Psoas muscle (tissue), 8 donors: ENCODE measurements around the gene KCNJ9. TPM values are rescaled to one million over a fixed set of nuclear protein-coding genes. Genes with fewer than 3 reads are reported as not detected.

ENCODE experiments used
- ATAC-seq, 4 donors: fragments of 200-7000 bp; cut with Tn5 transposase; one replicate each; pipeline ENCODE4 v1.9.1; 2020; ENCODE audit warnings: moderate library complexity in 3 of 4, mild to moderate bottlenecking in 2 of 4
- DNase-seq, 2 donors: peaks; one replicate each; pipeline ENCODE4 v3.0.0-alpha.2; 2020
- H3K27ac ChIP-seq: fragments of 200-600 bp; one replicate; pipeline ENCODE4 v1.8.0; 2022
- H3K27me3 ChIP-seq, 3 donors: fragments of 200-600 bp in 1 of 3; one replicate each; pipeline versions ENCODE4 v1.6.1 to v1.8.0; 2013 to 2022; ENCODE audit warnings: low read length in 2 of 3, mild to moderate bottlenecking in 2 of 3, moderate library complexity in 1 of 3; ENCODE audit not compliant: insufficient read depth in 3 of 3
- H3K36me3 ChIP-seq, 2 donors: fragments of 200-600 bp in 1 of 2; one replicate each; pipeline versions ENCODE4 v1.6.1 to v1.8.0; 2013 to 2022; ENCODE audit warnings: low read depth in 1 of 2, mild to moderate bottlenecking in 1 of 2, moderate library complexity in 1 of 2; ENCODE audit not compliant: insufficient read depth in 1 of 2
- H3K4me1 ChIP-seq: fragments of 200-600 bp; one replicate; pipeline ENCODE4 v1.8.0; 2022
- H3K4me3 ChIP-seq: fragments of 200-600 bp; one replicate; pipeline ENCODE4 v1.8.0; 2022; ENCODE audit warnings: mild to moderate bottlenecking
- H3K9me3 ChIP-seq: fragments of 200-600 bp; one replicate; pipeline ENCODE4 v1.8.0; 2022
- CTCF ChIP-seq: fragments of 200-600 bp; IDR thresholded peaks from one replicate; pipeline ENCODE4 v1.8.0; 2022; ENCODE audit warnings: antibody characterized with exemption
- WGBS, 3 donors: extraction: QIAGEN DNeasy Blood & Tissue Kit; methylation state at CpG; one replicate each; pipeline versions ENCODE4 v1.1.6 to v1.1.7; 2013; 5-methylcytosine and 5-hydroxymethylcytosine counted together
- intact Hi-C, 2 donors: fragments of 100-400 bp; cut with DNase I; formaldehyde crosslinking; loops; one replicate each; pipeline versions ENCODE4 v1.11.0 to v1.14.2; 2022
- polyA plus RNA-seq, 3 donors: library from polyadenylated mRNA; stranded (reverse); fragments of 200-250 nt; gene quantifications; one replicate each; pipeline ENCODE4 v1.2.3, GENCODE V29; 2013
- total RNA-seq, 4 donors: library from RNA; stranded (reverse); fragmentation: NEBNext Ultra II Directional in 2 of 4; extraction: Animal tissue kit (Norgen Biotek cat#: 25700) in 2 of 4; gene quantifications; one replicate each; pipeline versions ENCODE4 v1.2.1 to v1.2.4, GENCODE V29; 2021 to 2023
- donor health status: healthy with polysubstance abuse.
- donor health status: DM: no; HTN: no; CAD: no; lungs with moderate emphysema.
- donor health status: Bipolar disorder and iron deficiency.
- donor health status: healthy.
- donor health status: DM: yes; HTN: yes; CAD: no.
- donor health status: DM: no; HTN: no; CAD: no.
- donor health status: DM: no; HTN: no; CAD: no.
- donor health status: DM: yes; HTN: yes; CAD: no.

Gene KCNJ9
- total and polyA plus RNA-seq, 7 donors: 0.01 to 0.04 TPM; not detected in 5

- Histone ChIP-seq H3K9me3 (no peaks in the 10 kb centered on the region), H3K4me1 (no peaks in the 10 kb centered on the region), H3K36me3 (no peaks in the 10 kb centered on the region), H3K4me3 (no peak overlapping the region), H3K27ac (no peak overlapping the region), H3K27me3 (peaks cover 0 to 21% (median 0%) of the 10 kb centered on the region in 3 donors)
- no peak for DNase-seq
- no peak for TF ChIP-seq CTCF
- ATAC-seq: no peak
- intact Hi-C loops: no loop called here
- 75 to 83% (median 77%) methylated on average over 4 of the region's 4 CpGs for WGBS, 3 donors
Measured at GRCh38 chr1:160079448-160079847, 1.9 kb upstream of the KCNJ9 start.

- ATAC-seq: no peak
- H3K36me3 ChIP-seq: no peaks in the 10 kb centered on the region
- H3K27me3 ChIP-seq: peaks cover 0 to 21% (median 0%) of the 10 kb centered on the region in 3 donors
- H3K4me1 ChIP-seq: no peaks in the 10 kb centered on the region
- TF ChIP-seq CTCF: no peak
- DNase-seq: no peak
- H3K27ac ChIP-seq: no peak overlapping the region
- no peaks in the 10 kb centered on the region for H3K9me3 ChIP-seq
- WGBS, 3 donors: 72 to 78% (median 77%) methylated on average over 6 of the region's 6 CpGs
- H3K4me3 ChIP-seq: no peak overlapping the region
- intact Hi-C loops: loop anchor here (5.0 to 10.0 kb wide), 2 partner anchors 33 to 294 kb away; no protein-coding TSS in a partner anchor
Measured at GRCh38 chr1:160080381-160081100, 797 bp upstream of the KCNJ9 start.

- ATAC-seq (no peak), DNase-seq (no peak)
- intact Hi-C loops: loop anchor here (5.0 to 10.0 kb wide), 2 partner anchors 35 to 292 kb away; no protein-coding TSS in a partner anchor
- Histone ChIP-seq H3K4me3 (no peak overlapping the region), H3K27me3 (peaks cover 0 to 21% (median 0%) of the 10 kb centered on the region in 3 donors), H3K4me1 (no peaks in the 10 kb centered on the region), H3K36me3 (no peaks in the 10 kb centered on the region), H3K9me3 (no peaks in the 10 kb centered on the region), H3K27ac (no peak overlapping the region)
- 67 to 83% (median 74%) methylated on average over 2 of the region's 2 CpGs for WGBS, 3 donors
- TF ChIP-seq CTCF: no peak
Measured at GRCh38 chr1:160082487-160082886, 1.1 kb downstream of the KCNJ9 start.

GRCh38 chr1:160082926-160083325, 1.6 kb downstream of the KCNJ9 start:
- ATAC-seq (no peak), DNase-seq (no peak)
- 75 to 81% (median 79%) methylated on average over 3 of the region's 3 CpGs for WGBS, 3 donors
- H3K27me3 ChIP-seq: peaks cover 0 to 21% (median 0%) of the 10 kb centered on the region in 3 donors
- intact Hi-C loops: loop anchor here (5.0 to 10.0 kb wide), 2 partner anchors 36 to 292 kb away; no protein-coding TSS in a partner anchor
- H3K27ac ChIP-seq: no peak overlapping the region
- no peak for TF ChIP-seq CTCF
- H3K36me3 ChIP-seq: no peaks in the 10 kb centered on the region
- no peaks in the 10 kb centered on the region for H3K4me1 ChIP-seq
- no peak overlapping the region for H3K4me3 ChIP-seq
- H3K9me3 ChIP-seq: no peaks in the 10 kb centered on the region
